ENCODE results near the gene VRK1.
A peak's percentile ranks its signal among the peaks of the same experiment; 100 is the strongest.
"Not testable (repeated sequence)": the region's sequence is repeated elsewhere in the genome, so short reads cannot be mapped to it uniquely, and the experiment has no call there.

The VRK1 gene, protein sequence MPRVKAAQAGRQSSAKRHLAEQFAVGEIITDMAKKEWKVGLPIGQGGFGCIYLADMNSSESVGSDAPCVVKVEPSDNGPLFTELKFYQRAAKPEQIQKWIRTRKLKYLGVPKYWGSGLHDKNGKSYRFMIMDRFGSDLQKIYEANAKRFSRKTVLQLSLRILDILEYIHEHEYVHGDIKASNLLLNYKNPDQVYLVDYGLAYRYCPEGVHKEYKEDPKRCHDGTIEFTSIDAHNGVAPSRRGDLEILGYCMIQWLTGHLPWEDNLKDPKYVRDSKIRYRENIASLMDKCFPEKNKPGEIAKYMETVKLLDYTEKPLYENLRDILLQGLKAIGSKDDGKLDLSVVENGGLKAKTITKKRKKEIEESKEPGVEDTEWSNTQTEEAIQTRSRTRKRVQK

DNA sequence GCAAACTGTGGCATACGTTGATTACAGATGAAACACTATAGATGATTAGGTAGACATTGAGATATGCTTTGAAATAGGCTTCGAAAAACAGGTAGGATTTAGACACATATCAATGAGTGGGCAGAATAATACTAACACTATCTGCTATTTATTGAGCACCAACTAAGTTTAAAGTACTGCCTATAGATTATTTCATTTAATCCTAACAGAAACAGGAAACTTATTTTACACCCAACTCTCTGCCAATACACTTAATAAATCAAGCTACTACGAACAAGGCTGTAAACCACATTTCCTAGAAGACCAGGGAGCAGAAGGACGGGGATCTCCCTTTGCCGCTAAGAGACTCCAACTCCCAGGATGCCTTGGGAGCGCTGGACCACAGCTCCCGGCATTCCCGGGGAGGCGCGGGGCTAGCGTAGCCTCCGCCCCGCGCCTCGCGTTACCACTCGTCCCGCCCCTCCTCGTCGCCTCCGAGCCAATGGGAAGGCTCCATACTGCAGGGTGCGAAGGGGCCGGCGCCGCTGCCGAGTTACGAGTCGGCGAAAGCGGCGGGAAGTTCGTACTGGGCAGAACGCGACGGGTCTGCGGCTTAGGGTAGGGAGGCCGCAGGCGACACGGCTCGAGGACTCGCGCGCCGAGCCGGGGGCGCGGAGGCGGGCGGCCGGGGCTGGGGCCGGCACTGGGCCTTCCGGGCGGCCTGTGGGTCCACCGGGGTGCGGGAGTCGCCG, at the start of gene VRK1:
VRK1 (plus strand) TSS at position 532 of the 731 bp plus-strand sequence. CDS start 36,090 bp downstream, outside the sequence.
- DNase-seq, result peak; percentile 92 to 98

DNA sequence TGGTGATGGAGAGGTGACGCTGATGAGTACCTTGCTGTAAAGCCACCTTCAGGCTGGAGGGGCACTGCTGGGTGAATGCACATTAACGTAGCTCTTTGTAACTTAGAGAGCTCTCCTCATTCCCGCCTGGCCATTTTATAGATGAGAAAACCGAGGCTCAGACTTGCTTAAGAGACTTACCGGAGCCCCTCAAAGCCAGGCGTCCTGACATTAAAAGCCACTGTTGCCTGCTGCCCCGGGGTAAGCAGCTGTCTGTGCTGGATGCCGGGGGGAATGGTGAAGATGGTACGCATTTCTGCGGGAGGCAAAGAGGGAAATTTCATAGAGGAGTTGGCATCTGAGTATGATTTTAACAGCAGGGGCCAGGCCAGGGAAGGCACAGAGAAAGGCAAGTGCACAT, 49.6 kb upstream of the VRK1 start:
- DNase-seq, result no peak

DNA sequence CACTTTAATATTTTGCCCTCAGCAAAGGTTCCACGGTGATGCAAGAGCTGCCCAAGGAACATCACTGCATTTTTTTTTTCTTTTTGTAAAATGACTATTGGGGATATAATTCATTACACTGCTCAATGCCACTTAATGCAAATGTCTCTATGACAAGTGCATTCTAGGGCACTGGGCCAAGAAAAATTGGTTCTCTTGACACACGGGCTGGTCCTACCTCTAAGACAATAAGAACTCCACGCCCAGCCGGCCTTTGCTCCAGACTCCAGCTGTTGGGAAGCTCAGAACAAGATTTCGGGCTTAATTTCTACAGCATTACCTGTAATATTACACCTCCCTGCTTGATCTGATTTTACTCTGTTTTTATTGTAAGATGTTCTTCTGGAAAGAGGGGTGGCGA, 48.8 kb upstream of the VRK1 start:
- no peak for DNase-seq

DNA sequence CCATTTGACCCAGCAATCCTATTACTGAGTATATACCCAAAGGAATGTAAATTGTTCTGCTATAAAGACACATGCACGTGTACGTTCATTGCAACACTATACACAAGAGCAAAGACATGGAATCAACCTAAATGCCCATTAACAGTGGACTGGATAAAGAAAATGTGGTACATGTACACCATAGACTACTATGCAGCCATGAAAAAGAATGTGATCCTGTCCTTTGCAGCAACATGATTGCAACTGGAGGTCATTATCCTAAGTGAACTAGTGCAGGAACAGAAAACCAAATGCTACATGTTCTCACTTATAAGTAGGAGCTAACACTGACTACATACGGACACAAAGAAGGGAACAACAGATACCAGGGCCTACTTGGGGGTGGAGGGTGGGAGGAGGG, 45.7 kb upstream of the VRK1 start:
- DNase-seq, result no peak

DNA sequence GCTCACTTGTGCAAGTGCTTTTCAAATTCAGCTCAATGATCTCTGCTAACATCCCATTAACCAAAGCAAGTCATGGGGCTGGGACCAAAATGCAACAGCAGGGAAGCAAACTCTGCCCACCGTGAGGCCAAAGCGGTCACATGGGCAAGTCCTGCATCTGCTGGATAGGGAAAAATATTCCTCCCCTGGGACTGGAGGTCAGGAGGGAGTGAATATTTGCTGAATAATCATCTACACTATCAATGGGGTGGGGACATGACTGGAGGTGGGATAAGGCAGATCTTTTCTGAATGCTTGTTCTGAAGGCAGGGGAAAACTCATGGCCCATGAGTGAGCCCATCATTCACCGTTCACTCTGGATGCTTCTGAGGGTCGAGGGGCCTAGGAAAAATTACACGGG, 45.1 kb upstream of the VRK1 start:
- DNase-seq, result no peak

DNA sequence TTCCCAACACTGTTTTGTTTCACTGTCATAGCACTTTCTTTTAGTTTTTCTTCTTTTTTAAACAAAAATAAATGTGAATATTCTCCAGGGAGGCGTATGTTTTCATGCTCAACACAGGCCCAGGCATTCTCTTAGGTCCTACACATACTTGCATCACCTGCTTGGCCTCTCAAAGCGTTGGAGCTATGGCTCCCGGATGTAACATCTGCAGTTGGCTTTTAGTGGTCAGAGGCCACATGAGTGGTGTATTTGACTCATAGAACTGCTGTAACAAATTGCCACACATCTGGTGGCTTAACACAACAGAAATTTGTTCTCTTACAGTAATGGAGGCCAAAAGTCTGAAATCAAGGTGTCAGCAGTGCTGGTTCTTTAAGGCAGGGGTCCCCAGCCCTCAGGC, 44.6 kb upstream of the VRK1 start:
- no peak for DNase-seq

DNA sequence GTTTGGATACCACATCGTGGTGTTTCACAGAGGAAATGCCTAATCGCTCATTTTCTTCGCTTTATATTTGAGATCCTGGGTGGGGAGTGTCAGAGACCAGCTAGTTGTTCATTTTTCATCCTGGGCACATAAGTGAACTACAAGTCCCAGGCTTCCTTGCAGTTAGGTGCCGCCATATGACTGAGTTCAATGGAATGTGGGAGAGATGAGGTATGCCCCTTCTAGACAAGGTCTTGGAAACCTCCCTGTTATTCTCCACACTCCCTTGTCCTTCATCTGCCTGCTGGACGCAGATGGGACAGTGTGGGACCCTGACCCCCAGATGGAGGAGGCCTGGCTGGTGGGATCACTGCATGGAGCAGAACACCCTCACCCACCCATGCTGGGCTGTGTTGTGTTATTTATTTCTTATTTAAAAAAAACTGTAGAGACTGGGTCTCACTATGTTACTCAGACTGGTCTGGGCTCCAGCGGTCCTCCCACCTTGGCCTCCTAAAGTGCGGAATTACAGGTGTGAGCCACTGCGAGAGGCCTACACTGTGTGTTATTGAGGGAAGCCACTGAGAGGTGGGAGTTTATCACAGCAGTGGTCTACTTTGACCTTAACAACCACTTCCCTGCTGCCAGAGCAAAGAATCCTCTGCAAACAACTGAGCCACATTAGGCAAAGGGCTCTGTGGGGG, 42.9 kb upstream of the VRK1 start:
- no peak for DNase-seq

DNA sequence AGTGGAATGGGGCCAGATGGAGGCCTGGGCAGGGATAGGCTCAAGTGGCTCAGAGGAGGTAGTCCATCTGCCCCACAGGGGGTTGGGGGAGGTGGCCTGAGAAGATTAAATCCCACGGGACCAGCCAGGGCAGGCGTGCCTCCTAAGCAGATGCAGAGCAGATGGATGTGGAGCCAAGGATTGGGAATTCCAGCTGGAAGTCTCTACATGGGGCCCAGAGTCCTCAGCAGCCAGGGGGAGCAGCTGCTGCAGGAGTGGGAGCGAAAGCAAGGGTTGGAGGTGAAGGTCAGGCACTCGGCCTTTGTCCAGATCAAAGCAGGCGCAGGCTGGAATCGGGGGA, 42.4 kb upstream of the VRK1 start:
- DNase-seq, result peak in 1 of 2 experiments; percentile 11

DNA sequence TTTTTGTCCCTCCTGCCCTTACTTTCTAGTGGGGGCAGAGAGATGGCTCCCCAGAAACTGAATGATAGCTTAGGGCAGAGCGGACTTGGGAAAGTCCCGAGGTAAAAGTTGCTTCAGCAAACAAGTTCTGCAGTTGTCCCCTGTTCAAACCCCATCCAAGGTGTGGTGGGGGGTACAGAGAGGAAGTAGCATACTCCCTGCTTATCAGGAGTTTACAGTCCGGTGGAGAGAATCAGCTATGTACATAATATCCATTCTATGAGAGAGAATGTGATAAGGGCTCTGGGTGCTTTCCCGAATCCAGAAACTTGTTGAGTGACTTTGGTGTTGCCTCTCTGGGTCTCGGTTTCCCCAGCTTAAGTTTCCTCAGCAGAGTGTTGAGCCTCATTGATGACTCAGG, 40.4 kb upstream of the VRK1 start:
- no peak for DNase-seq

DNA sequence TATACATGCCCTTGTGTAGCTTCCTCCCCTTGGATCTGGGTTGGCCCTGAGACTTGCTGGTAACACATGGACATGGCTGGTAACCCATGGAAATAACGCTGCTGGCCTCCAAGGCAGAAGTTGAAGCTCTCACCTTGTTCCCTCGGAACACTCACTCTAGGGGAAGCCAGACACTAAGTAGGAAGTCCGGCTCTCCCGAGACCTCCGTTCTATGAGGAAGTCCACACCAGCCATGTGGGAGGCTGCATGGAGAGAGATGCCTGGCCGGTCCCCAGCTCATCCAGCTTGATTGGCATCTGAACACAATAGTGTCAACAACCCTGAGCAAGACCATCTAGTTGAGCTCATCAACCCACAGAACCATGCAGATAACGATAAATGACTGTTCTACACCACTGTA, 39.7 kb upstream of the VRK1 start:
- DNase-seq, result no peak

DNA sequence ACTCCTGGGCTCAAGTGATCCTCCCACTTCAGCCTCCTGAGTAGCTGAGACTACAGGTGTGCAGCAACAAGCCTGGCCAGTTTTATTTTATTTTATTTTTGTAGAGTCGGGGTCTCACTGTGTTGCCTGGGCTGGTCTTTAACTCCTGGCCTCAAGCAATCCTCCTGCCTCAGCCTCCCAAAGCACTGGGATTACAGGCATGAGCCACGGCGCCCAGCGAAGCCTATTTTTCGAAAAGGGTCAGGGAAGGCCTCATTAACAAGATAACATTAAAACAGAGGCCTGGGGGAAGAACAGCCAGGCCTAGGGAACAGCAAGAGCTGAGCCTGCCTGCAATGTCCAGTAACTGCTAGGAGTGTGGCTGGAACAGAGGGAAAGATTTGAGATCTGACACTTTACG, 36.1 kb upstream of the VRK1 start:
- DNase-seq, result no peak

DNA sequence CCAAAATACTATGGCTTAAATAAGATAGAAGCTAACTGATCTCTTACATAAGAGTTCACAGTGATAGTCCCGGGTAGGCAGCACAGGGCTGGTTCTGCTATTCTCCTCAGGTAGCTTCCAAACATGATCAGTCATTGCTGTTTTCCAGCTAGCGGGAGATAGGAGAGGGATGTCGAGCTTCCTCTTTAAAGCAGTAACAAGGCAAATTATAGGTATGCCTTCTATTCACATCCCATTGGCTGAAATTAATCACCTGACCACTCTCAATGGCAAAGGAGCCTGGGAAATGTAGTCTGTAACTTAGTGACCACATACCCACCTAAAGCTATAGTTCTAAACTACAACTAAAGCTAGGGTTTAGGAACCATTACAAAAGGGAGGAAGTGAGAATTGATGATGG, 34.5 kb upstream of the VRK1 start:
- peak; percentile 75 to 85 for DNase-seq

DNA sequence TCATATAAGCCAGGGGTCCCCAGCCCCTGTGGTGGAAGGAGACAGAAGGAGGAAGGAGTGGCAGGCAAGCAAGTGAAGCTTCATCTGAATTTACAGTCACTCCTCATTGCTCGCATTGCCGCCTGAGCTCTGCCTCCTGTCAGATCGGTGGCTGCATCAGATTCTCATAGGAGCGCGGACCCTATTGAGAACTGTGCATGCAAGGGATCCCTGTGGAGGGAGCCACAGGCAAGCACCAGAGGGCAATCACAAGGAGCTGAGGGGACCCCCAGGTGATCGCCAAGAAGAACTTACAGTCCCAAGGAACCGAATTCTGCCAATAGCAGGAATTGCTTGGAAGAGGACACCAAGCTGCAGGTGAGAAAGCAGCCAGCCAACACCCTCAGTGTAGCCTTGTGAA, 33.2 kb upstream of the VRK1 start:
- no peak for DNase-seq

DNA sequence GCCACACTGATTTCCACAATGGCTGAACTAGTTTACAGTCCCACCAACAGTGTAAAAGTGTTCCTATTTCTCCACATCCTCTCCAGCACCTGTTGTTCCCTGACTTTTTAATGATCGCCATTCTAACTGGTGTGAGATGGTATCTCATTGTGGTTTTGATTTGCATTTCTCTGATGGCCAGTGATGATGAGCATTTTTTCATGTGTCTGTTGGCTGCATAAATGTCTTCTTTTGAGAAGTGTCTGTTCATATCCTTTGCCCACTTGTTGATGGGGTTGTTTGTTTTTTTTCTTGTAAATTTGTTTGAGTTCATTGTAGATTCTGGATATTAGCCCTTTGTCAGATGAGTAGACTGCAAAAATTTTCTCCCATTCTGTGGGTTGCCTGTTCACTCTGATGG, 32.0 kb upstream of the VRK1 start:
- not testable (repeated sequence) for DNase-seq

DNA sequence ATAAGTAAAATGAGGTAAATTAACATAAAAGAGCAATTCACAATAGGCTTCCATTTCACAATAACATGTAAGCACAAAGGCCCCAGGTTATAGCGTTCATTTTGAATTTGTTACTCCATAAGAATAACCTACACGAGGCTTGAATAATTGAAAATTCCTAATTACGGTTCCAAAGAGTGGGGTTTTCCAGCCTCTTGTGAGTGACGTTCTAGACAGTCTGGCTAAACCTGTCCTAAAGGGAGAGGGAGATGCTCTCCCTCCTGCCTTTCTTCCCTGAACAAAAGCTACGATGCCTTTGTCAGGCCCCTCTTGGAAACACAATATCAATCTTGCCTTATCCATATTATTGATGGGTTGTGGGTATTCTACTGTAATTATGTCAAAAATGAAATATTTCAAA, 24.3 kb upstream of the VRK1 start:
- no peak for DNase-seq

DNA sequence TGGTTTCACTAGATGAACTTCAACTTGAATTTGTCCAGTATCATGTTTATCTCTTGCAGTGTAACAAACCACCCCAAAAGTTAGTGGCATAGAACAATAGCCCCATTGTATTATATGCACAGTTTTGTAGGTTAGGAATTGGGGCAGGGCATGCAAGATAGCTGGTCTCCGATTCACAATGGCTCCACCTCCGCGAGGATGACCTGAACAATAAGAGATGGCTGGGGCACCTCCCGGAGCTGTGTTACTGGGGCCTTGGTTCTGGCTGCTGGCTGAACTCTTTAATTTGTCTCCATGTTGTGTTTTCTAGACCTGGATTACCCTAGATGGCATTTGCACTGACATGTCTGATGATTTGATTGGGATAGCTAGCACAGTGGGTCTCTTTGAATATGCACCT, 20.4 kb upstream of the VRK1 start:
- no peak for DNase-seq

DNA sequence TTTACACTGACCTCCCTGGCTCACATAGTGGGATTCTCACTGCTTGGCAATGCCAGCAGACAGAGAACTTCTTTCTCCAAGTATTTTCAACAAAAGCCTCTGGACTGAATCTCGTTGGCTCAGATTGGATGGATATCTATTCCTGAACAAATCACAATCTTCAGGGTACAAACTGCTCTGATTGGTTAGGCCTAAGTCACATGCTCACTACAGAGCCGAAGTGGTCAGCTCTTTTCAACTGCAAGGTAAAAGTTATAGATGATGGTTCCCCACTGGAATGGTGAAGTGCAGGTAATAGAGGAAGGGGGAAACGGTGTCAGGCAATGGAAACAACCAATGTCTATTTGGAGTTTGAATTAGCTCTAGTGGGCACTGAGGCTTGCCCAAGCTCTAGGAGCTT, 16.7 kb upstream of the VRK1 start:
- DNase-seq, result no peak

DNA sequence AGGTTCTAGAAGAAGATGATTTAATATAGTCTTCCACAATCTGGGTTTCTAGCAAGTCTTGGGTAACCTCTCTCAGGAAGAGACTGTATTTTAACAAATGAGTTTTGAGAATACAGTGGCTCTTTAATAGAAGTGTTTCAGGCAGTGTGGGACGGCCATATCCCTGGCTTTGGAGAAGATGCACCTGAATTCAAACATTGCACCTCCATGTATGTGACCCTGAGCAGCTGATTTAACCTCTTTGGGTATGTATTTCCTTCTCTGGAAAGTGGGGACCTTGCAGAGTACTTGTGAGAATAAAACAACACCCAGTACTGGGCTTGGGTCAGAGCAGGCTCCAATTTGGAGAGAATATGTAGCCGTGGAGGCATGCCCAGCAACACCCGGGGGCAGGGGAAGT, 15.8 kb upstream of the VRK1 start:
- no peak for DNase-seq

DNA sequence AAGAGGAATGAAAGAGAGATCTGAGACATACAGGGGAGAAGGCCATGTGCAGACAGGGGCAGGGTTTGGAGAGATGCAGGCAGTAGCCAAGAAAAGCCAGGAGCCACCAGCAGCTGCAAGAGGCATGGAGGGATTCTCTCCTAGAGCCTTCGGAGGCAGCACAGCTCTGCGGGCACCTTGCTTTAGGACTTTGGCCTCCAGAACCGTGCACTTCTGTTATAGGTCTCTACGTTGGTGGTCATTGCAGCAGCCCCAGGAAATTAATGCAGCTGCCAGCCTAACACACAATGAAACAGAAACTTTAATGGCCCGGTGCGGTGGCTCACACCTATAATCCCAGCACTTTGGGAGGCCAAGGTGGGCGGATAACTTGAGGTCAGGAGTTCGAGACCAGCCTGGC, 14.7 kb upstream of the VRK1 start:
- no peak for DNase-seq

DNA sequence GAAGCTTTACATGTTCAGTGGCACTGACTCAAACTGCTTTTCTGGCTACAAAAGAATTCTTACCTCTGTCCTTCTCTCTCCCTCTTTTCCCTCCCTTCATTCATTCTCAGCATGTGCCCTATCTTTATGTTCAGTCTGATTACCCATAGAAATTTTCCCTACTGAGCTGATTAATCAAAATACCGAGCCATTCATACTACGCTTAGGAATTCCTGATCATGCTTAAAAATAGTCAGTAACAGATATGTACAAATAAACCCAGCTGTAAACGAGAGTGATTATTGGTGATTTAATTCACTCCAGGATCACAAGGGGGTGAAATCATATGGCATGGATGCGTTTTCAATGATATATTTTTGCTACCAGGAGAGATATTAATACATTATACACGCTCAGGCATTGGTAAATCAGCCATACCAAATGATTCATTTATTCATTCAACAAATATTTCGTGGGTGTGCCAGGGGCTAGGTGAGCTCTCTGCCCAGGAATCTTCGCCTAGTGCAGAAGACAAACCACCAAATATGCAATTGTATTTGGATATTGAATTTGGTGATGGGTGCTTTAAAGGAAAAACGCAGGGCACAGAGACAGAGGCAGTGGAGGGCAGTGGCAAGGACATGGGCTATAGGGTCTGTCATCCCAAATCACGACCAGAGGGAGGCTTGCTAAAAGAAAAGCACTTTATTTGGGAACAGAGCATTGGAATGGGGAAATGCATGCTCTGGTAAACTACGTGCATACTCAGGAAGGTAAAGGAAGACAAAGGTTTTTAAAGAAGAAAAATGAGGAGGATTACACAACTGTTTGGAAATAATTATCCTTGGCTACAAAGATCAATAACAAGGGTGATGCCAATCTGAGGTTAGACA, 13.9 kb upstream of the VRK1 start:
- DNase-seq, result no peak

DNA sequence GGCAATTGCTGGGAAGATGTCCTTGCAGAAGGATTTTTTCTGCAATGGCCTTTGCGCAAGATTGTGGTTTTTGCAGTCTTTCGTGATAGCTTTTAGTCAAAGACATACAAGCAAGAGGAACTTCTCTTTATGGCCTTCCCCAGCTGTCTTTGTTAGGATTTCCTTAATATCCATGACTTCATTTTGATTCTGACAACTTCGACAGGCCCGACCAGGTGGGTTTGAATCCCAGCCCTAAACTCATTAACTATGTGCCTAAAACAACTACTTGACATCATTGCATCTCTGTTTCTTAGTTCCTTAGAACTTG, 13.3 kb upstream of the VRK1 start:
- no peak for DNase-seq

DNA sequence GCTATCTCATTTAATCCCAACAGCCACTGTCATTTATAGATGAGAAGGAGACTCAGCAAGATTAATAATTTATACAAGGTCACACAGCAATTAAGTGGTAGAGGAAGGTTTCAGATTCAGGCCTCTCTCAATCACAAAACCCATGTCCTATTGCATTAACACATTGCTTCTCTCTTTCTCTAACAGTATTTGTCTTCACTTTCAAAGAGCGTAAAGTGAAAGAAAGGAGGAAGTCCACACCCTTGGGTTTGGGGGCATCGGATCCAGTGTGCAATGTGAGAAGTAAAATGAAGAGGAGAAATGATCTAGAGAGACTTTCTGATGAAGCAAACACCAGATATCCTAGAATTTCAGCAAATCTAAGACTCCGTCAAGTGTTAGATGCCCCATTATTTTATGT, 7.0 kb upstream of the VRK1 start:
- DNase-seq, result no peak

DNA sequence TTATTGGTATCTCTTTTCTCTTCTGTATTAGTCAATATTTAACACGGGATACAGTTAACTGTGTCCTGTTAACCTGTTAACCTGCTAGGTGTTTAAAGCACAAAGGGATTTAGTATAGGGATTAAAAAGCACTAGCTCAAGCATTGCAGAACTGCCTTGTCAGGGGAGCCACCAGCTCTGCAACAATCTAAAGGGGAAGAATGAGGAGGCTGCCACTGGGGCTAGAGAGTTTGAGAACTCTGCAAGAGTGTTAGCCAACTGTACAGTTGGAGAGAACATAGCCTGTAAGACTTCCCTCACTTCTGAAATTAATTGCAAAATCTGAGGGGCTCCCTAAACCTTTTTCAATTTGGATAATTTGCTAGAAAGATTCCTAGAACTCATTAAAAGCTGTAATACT, 6.5 kb upstream of the VRK1 start:
- no peak for DNase-seq

All from NCI-H526 (cell line).